HUDEP-2 (cell line): ENCODE results near the gene PSME1.

Source experiments
- DNase-seq, 76 experiments: peaks; one replicate each; lab custom pipeline; 2025; ENCODE audit not compliant: unreplicated experiment in 76 of 76; lab: John Stamatoyannopoulos, UW

The PSME1 gene

GRCh38 chr14:24185026-24185425, 49.0 kb downstream of the PSME1 start:
- DNase-seq = no peak

- DNase-seq = no peak
Observed at GRCh38 chr14:24185741-24186140, 49.7 kb downstream of the PSME1 start.

- no peak for DNase-seq
Observed at GRCh38 chr14:24186831-24187538, 51.0 kb downstream of the PSME1 start.

DNA sequence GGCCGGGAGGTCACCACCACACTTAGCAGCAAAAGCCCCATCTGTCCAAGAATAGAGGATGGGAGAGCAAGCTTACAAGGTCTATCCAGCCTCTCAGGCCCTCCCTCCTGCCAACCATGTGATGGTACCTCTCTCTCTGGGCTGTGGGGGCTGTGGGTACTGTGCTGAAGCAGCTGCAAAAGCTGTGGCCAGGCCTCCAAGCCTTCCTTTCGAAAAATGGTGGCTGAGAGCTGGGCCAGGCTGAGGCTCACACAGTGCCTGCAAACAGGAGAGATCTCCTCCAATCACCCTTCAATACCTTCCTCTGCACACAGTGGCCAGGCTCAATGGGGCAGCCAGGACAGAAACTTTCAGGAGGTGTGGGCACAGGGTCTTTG, 51.5 kb downstream of the PSME1 start:
- DNase-seq = no peak
